ENCODE data around the gene SPEF1. TPM values are rescaled to one million over a fixed set of nuclear protein-coding genes. Genes with fewer than 3 reads are reported as not detected.
"Not testable (repeated sequence)": the region's sequence is repeated elsewhere in the genome, so short reads cannot be mapped to it uniquely, and the experiment has no call there.

Gene SPEF1
- total RNA-seq (ENCODE audit: unreplicated experiment) = 0.22 TPM
- long read RNA-seq, partial matches to known transcripts = 0 of 1 reads
- long read RNA-seq, other reads (novel, unspliced or antisense) = 0 of 1 reads

GRCh38 chr20:3781153-3781910, at the start of gene SPEF1:
Gene SPEF1, minus strand, starts transcription at chr20:3781448. Its CDS starts 161 bp downstream, at chr20:3781287.
- H3K9me3 Mint-ChIP-seq (ENCODE audit: unreplicated experiment) = peaks cover 6% of the 10 kb centered on the region
- peaks cover 11% of the 10 kb centered on the region for H3K4me1 Mint-ChIP-seq (ENCODE audit: low read depth, unreplicated experiment)
- peaks cover 16% of the 10 kb centered on the region for H3K27me3 Mint-ChIP-seq (ENCODE audit: unreplicated experiment)
- H3K36me3 Mint-ChIP-seq (ENCODE audit: unreplicated experiment) = no peaks in the 10 kb centered on the region
- H3K4me3 Mint-ChIP-seq (ENCODE audit: unreplicated experiment) = peak within 1 kb of the TSS; percentile 82
- H3K27ac Mint-ChIP-seq (ENCODE audit: unreplicated experiment) = no peak within 1 kb of the TSS
- DNase-seq = peak; percentile 77
- peak; percentile 44 for TF ChIP-seq CTCF (IDR thresholded peaks at IDR 0.05; ENCODE audit: partially characterized antibody, unreplicated experiment)

GRCh38 chr20:3829891-3830290, 48.6 kb upstream of the SPEF1 start:
- H3K4me3 Mint-ChIP-seq (ENCODE audit: unreplicated experiment); H3K9me3 Mint-ChIP-seq (ENCODE audit: unreplicated experiment); DNase-seq; H3K27ac Mint-ChIP-seq (ENCODE audit: unreplicated experiment); H3K36me3 Mint-ChIP-seq (ENCODE audit: unreplicated experiment); H3K27me3 Mint-ChIP-seq (ENCODE audit: unreplicated experiment); H3K4me1 Mint-ChIP-seq (ENCODE audit: low read depth, unreplicated experiment): not testable (repeated sequence)

- Mint-ChIP-seq H3K4me3 (ENCODE audit: unreplicated experiment) (no peak overlapping the region), H3K27ac (ENCODE audit: unreplicated experiment) (no peak overlapping the region), H3K4me1 (ENCODE audit: low read depth, unreplicated experiment) (no peaks in the 10 kb centered on the region)
These were observed 47.5 kb upstream of the SPEF1 start for GRCh38 chr20:3828798-3829197.

GRCh38 chr20:3826420-3826819, 45.2 kb upstream of the SPEF1 start:
- H3K4me1 Mint-ChIP-seq (ENCODE audit: low read depth, unreplicated experiment) = no peaks in the 10 kb centered on the region
- no peaks in the 10 kb centered on the region for H3K9me3 Mint-ChIP-seq (ENCODE audit: unreplicated experiment)
- peaks cover 8% of the 10 kb centered on the region for H3K27me3 Mint-ChIP-seq (ENCODE audit: unreplicated experiment)
- no peaks in the 10 kb centered on the region for H3K36me3 Mint-ChIP-seq (ENCODE audit: unreplicated experiment)
- DNase-seq = no peak
- no peak overlapping the region for H3K4me3 Mint-ChIP-seq (ENCODE audit: unreplicated experiment)
- TF ChIP-seq CTCF (IDR thresholded peaks at IDR 0.05; ENCODE audit: partially characterized antibody, unreplicated experiment) = no peak
- no peak overlapping the region for H3K27ac Mint-ChIP-seq (ENCODE audit: unreplicated experiment)

More at GRCh38 chr20:3828798-3829197, 47.5 kb upstream of the SPEF1 start:
- no peaks in the 10 kb centered on the region for H3K9me3 Mint-ChIP-seq (ENCODE audit: unreplicated experiment)
- TF ChIP-seq CTCF (IDR thresholded peaks at IDR 0.05; ENCODE audit: partially characterized antibody, unreplicated experiment) = no peak
- DNase-seq = no peak
- no peaks in the 10 kb centered on the region for H3K36me3 Mint-ChIP-seq (ENCODE audit: unreplicated experiment)
- peaks cover 3% of the 10 kb centered on the region for H3K27me3 Mint-ChIP-seq (ENCODE audit: unreplicated experiment)

GRCh38 chr20:3825526-3825925, 44.3 kb upstream of the SPEF1 start:
- H3K4me3 Mint-ChIP-seq (ENCODE audit: unreplicated experiment) = no peak overlapping the region
- DNase-seq = no peak
- peaks cover 4% of the 10 kb centered on the region for H3K9me3 Mint-ChIP-seq (ENCODE audit: unreplicated experiment)
- H3K27me3 Mint-ChIP-seq (ENCODE audit: unreplicated experiment) = peaks cover 11% of the 10 kb centered on the region
- H3K4me1 Mint-ChIP-seq (ENCODE audit: low read depth, unreplicated experiment) = peaks cover 2% of the 10 kb centered on the region
- H3K27ac Mint-ChIP-seq (ENCODE audit: unreplicated experiment) = no peak overlapping the region
- TF ChIP-seq CTCF (IDR thresholded peaks at IDR 0.05; ENCODE audit: partially characterized antibody, unreplicated experiment) = no peak
- H3K36me3 Mint-ChIP-seq (ENCODE audit: unreplicated experiment) = no peaks in the 10 kb centered on the region
